ENCODE measurements around the gene LRRFIP1.

Gene LRRFIP1

DNA sequence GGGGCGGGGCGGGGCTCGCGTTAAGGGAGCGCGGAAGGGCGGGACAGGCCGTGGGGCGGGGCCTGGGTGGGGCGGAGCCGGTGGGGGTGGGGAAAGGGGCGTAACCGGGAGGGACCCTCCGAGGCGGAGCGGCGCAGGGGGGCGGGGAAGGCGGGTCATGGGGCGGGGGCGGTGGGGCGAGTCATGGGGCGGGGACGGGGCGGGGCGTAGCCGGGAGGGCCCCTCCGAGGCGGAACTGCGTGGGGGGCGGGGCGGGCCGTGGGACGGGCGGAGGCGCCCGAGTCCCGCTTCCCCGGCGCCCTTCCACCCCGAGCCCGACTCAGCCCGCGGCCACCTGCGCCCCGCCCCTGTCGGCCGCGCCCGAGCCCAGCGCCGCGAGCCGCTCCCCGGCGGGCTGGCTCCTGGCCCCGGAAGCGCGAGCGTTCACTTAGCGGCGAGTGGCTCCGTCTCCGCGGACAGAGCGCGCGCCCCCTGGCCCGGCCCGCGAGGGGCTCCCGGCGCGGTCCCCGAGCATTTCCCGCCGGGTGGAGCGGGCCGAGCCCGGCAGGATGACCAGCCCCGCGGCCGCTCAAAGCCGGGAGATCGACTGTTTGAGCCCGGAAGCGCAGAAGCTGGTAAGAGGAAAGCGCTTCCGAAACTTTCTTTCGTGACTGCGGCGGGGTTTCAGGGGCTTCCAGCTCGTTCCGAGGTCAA lies 64.7 kb downstream of the LRRFIP1 start:
- 0 out of 2 replicates have a peak, but pooled peaks have one; percentile 31 for TF ChIP-seq TAF1 (IDR thresholded peaks at IDR 0.05; ENCODE audit: borderline replicate concordance, insufficient read depth, low read length)
- TF ChIP-seq POLR2AphosphoS5 (IDR thresholded peaks at IDR 0.05; ENCODE audit: low read depth, low read length) = no peak
- TF ChIP-seq FOXP2 (optimal IDR thresholded peaks at IDR 0.05; ENCODE audit: borderline replicate concordance, extremely low read depth, extremely low read length, insufficient read depth) = no peak
- TF ChIP-seq, protein P1, sequence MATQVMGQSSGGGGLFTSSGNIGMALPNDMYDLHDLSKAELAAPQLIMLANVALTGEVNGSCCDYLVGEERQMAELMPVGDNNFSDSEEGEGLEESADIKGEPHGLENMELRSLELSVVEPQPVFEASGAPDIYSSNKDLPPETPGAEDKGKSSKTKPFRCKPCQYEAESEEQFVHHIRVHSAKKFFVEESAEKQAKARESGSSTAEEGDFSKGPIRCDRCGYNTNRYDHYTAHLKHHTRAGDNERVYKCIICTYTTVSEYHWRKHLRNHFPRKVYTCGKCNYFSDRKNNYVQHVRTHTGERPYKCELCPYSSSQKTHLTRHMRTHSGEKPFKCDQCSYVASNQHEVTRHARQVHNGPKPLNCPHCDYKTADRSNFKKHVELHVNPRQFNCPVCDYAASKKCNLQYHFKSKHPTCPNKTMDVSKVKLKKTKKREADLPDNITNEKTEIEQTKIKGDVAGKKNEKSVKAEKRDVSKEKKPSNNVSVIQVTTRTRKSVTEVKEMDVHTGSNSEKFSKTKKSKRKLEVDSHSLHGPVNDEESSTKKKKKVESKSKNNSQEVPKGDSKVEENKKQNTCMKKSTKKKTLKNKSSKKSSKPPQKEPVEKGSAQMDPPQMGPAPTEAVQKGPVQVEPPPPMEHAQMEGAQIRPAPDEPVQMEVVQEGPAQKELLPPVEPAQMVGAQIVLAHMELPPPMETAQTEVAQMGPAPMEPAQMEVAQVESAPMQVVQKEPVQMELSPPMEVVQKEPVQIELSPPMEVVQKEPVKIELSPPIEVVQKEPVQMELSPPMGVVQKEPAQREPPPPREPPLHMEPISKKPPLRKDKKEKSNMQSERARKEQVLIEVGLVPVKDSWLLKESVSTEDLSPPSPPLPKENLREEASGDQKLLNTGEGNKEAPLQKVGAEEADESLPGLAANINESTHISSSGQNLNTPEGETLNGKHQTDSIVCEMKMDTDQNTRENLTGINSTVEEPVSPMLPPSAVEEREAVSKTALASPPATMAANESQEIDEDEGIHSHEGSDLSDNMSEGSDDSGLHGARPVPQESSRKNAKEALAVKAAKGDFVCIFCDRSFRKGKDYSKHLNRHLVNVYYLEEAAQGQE (IDR thresholded peaks at IDR 0.05; ENCODE audit: insufficient read depth in 1 of 2, low read depth in 2 of 2, low read length in 2 of 2) = 0 out of 4 replicates have a peak, but pooled peaks of 1 of the 2 experiments have one; percentile 10

DNA sequence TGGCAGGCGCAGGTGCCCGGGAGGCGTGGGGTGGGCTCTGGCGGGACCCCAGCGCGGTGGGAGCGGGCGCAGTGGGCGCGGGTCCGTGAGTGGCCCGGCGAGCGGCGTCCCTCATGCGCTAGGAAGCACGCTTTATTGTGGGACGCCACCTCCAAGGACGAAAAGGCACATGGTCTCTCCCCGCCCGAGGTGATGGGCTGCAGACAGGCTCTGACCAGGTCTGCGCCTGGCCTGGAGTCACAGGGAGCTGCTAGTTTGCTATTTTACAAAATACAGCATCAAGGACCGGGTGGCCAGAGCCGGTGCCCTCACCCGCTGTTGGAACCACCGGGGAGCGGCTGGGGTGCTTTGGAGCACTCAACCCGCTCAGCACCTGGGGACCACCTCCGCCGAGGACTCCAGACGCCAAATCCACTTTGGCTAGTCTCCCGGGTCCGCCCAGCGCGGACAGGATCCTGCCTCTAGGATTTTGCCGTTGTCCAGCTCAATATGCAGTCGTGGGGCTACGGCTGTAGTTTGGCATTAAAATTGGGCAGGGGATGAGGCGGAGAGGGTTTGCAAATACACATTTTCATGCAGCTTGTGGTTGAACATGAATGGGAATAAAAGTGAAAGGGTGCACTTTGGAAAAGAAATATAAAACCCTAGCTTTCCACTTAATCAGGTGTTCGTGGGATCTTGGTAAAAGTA lies 65.4 kb downstream of the LRRFIP1 start:
- TF ChIP-seq, protein P1 (IDR thresholded peaks at IDR 0.05; ENCODE audit: insufficient read depth in 1 of 2, low read depth in 2 of 2, low read length in 2 of 2) = no peak
- TF ChIP-seq TAF1 (IDR thresholded peaks at IDR 0.05; ENCODE audit: borderline replicate concordance, insufficient read depth, low read length) (no peak), SIN3A (IDR thresholded peaks at IDR 0.05; ENCODE audit: borderline replicate concordance, insufficient read depth, low read length) (no peak), POLR2AphosphoS5 (IDR thresholded peaks at IDR 0.05; ENCODE audit: low read depth, low read length) (no peak), FOXP2 (optimal IDR thresholded peaks at IDR 0.05; ENCODE audit: borderline replicate concordance, extremely low read depth, extremely low read length, insufficient read depth) (no peak)

DNA sequence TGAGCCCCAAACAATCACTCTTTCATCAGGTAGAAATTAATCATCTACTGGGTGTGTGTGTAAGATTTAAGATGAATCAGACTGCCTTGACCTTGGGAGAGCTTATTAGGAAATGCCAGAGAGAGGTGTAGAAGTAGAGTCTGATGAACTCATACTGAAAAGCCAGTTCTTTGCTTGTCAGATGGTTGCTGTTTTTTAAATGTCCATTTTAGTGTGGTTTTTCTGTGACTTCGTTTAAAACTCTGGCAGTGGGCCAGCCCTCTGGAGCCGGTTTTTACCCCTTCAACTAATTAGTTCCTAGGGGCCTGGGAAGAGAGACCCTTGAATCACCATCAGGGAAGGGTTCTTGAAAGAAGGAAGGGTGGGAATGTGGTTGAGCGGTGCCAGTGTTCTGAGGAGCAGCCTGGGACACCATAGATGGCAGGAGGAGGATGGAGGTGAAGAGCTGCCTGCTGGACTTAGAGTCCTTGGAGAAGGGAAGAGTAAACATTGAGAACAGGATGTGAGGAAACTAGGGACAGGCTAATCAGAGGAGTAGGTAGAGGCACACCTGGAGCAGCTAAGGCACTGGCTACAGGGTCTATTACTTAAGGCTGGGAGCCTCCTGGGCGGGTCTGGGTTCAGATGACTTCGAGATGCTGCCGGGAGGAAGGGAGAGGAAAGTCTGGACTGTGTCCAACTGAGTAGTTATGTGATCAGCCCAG lies 66.1 kb downstream of the LRRFIP1 start:
- TF ChIP-seq FOXP2 (optimal IDR thresholded peaks at IDR 0.05; ENCODE audit: borderline replicate concordance, extremely low read depth, extremely low read length, insufficient read depth) (no peak), SIN3A (IDR thresholded peaks at IDR 0.05; ENCODE audit: borderline replicate concordance, insufficient read depth, low read length) (peak; percentile 56; the same call in 1 of the 2 replicates), TAF1 (IDR thresholded peaks at IDR 0.05; ENCODE audit: borderline replicate concordance, insufficient read depth, low read length) (no peak)

DNA sequence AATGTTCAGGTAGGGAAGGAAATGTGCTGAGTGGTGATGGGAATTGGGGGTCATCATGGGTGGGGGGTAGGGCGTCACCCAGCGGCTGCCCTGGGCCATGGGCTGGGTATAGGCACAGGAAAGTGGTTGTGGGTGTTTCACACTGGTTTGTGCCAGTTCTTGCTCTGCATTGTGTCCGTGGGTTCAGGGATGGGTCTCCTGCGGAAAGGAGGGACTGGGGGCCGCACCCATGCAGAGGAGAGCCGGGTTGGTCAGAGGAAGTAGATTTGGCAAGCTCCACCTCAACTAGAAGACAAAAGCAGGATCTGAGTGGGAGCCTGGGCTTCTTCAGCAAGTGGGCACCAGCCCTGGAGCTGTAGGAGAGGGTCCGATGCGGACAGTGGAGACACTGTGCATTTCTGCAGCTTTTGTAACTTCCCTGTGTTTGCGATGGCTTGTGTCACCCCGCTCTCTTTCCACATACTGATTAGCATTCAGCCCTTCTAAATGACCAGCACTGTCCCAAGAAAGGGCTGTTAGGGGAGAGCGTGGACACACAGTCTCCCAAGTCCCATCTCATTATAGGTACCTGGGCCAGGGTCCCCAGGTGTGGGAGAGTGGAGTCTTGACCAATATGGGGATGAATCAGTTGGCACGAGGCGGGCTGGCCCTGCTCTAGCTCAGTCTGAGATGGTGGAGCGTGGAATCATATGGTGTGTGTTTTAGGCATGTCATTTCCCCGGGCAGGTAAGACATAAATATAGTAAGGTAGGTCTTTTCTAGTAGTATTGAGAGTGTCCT lies 67.2 kb downstream of the LRRFIP1 start:
- TF ChIP-seq, protein P1 (IDR thresholded peaks at IDR 0.05; ENCODE audit: insufficient read depth in 1 of 2, low read depth in 2 of 2, low read length in 2 of 2) = no peak; a peak in 1 of 4 replicates
- TF ChIP-seq SIN3A (IDR thresholded peaks at IDR 0.05; ENCODE audit: borderline replicate concordance, insufficient read depth, low read length) (no peak), TAF1 (IDR thresholded peaks at IDR 0.05; ENCODE audit: borderline replicate concordance, insufficient read depth, low read length) (no peak), FOXP2 (optimal IDR thresholded peaks at IDR 0.05; ENCODE audit: borderline replicate concordance, extremely low read depth, extremely low read length, insufficient read depth) (no peak), POLR2AphosphoS5 (IDR thresholded peaks at IDR 0.05; ENCODE audit: low read depth, low read length) (no peak)
